CD4-positive, alpha-beta T cell (primary cell): ENCODE measurements around the gene GABPB2. TPM values are rescaled to one million over a fixed set of nuclear protein-coding genes. Genes with fewer than 3 reads are reported as not detected.
A peak's percentile ranks its signal among the peaks of the same experiment; 100 is the strongest.

Experiments
- ATAC-seq: fragments of 200-7000 bp; cut with Tn5 transposase; one replicate; pipeline ENCODE4 v1.10.0; 2022; ENCODE audit warnings: mild to moderate bottlenecking; ENCODE audit not compliant: poor library complexity
- CTCF ChIA-PET: fragments of 350-600 bp; sonication (Branson Sonifier 250); formaldehyde crosslinking; loops from one replicate; lab custom pipeline; 2021; ENCODE audit warnings: antibody characterized with exemption, inconsistent platforms; lab: Charles Lee
- POLR2A ChIA-PET: fragments of 350-600 bp; sonication (Branson Sonifier 250); formaldehyde crosslinking; loops from one replicate; lab custom pipeline; 2021; ENCODE audit warnings: antibody characterized with exemption, inconsistent platforms; lab: Charles Lee
- DNase-seq, 14 experiments: peaks; one replicate each; pipeline ENCODE4 v3.0.0-alpha.2; 2013 to 2020; ENCODE audit warnings: mixed read lengths in 2 of 14
- H3K27ac ChIP-seq, 2 donors: one replicate each; pipeline versions ENCODE4 v1.5.1 to v1.7.0; 2013; ENCODE audit warnings: low read length in 2 of 2, low read depth in 1 of 2, mild to moderate bottlenecking in 1 of 2
- H3K27me3 ChIP-seq, 2 experiments: 1 replicate in 1 of 2; 2 replicates in 1 of 2; pipeline versions ENCODE4 v1.6.1 to v1.7.0; 2013; ENCODE audit warnings: low read length in 2 of 2, control low read depth in 1 of 2, mild to moderate bottlenecking in 1 of 2, moderate library complexity in 1 of 2; ENCODE audit not compliant: insufficient read depth in 2 of 2, control insufficient read depth in 1 of 2
- H3K36me3 ChIP-seq: one replicate; pipeline ENCODE4 v1.6.1; 2013; ENCODE audit warnings: low read length, control low read depth; ENCODE audit not compliant: insufficient read depth
- H3K4me1 ChIP-seq: one replicate; pipeline ENCODE4 v1.6.1; 2013; ENCODE audit warnings: low read length, control low read depth; ENCODE audit not compliant: insufficient read depth
- H3K4me3 ChIP-seq: one replicate; pipeline ENCODE4 v1.5.1; 2013; ENCODE audit warnings: mild to moderate bottlenecking, low read length, moderate library complexity
- H3K9me3 ChIP-seq, 2 experiments: 1 replicate in 1 of 2; 2 replicates in 1 of 2; pipeline versions ENCODE4 v1.6.1 to v1.7.0; 2013; ENCODE audit warnings: low read length in 2 of 2, mild to moderate bottlenecking in 2 of 2, control low read depth in 1 of 2, moderate library complexity in 1 of 2; ENCODE audit not compliant: control insufficient read depth in 1 of 2, insufficient read depth in 1 of 2
- H3K27ac Mint-ChIP-seq: one replicate; pipeline ENCODE4 v1.8.0; 2020; ENCODE audit warnings: mixed read lengths
- H3K27me3 Mint-ChIP-seq: one replicate; pipeline ENCODE4 v1.8.0; 2021; ENCODE audit warnings: mixed read lengths
- H3K36me3 Mint-ChIP-seq: one replicate; pipeline ENCODE4 v1.8.0; 2021; ENCODE audit warnings: low read depth, mixed read lengths
- H3K4me1 Mint-ChIP-seq: one replicate; pipeline ENCODE4 v1.8.0; 2021; ENCODE audit warnings: low read depth, mixed read lengths
- H3K4me3 Mint-ChIP-seq: one replicate; pipeline ENCODE4 v1.8.0; 2020; ENCODE audit warnings: mild to moderate bottlenecking, mixed read lengths
- H3K9me3 Mint-ChIP-seq: one replicate; pipeline ENCODE4 v1.8.0; 2020; ENCODE audit warnings: mixed read lengths
- intact Hi-C, 2 experiments: fragments of 100-400 bp; cut with DNase I in 1 of 2; cut with micrococcal nuclease in 1 of 2; formaldehyde crosslinking; loops; one replicate each; pipeline versions ENCODE4 v1.15.1 to v1.9.0; 2023 to 2025; cut with DNase I, micrococcal nuclease
- total RNA-seq, 174 experiments: library from RNA in 2 of 174; stranded (reverse) in 2 of 174; gene quantifications; one replicate each; pipeline ENCODE4 v1.2.3 and lab custom pipeline; 2021 to 2026
- TF ChIP-seq, protein P1 (sequence below): fragments of 200-600 bp; IDR thresholded peaks from one replicate; pipeline ENCODE4 v1.8.0; 2022; ENCODE audit warnings: antibody characterized with exemption, mild to moderate bottlenecking

GABPB2 gene
- total RNA-seq, 2 experiments from 2014 or later = 23.7 to 25.5 TPM

DNA sequence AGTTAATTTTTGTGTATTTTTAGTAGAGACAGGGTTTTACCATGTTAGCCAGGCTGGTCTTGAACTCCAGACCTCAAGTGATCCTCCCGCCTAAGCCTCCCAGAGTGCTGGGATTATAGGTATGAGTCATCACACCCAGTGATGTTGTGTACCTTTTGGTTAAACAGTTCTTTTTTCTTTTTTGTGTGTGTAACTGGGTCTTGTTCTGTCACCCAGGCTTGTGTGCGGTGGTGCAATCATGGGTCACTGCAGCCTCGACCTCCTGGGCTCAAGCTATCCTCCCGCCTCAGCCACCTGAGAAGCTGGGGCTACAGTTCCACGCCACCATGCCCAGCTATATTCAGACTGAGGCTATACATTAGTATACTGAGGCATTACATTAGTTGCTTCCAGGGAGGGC is 37.8 kb downstream of the GABPB2 start:
- intact Hi-C loops = no loop called here
- H3K4me1 Mint-ChIP-seq = no peaks in the 10 kb centered on the region
- TF ChIP-seq, protein P1, sequence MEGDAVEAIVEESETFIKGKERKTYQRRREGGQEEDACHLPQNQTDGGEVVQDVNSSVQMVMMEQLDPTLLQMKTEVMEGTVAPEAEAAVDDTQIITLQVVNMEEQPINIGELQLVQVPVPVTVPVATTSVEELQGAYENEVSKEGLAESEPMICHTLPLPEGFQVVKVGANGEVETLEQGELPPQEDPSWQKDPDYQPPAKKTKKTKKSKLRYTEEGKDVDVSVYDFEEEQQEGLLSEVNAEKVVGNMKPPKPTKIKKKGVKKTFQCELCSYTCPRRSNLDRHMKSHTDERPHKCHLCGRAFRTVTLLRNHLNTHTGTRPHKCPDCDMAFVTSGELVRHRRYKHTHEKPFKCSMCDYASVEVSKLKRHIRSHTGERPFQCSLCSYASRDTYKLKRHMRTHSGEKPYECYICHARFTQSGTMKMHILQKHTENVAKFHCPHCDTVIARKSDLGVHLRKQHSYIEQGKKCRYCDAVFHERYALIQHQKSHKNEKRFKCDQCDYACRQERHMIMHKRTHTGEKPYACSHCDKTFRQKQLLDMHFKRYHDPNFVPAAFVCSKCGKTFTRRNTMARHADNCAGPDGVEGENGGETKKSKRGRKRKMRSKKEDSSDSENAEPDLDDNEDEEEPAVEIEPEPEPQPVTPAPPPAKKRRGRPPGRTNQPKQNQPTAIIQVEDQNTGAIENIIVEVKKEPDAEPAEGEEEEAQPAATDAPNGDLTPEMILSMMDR = no peak
- no peak overlapping the region for H3K4me3 Mint-ChIP-seq
- Histone ChIP-seq H3K9me3 (no peaks in the 10 kb centered on the region), H3K4me3 (no peak overlapping the region), H3K27me3 (no peaks in the 10 kb centered on the region), H3K27ac (no peak overlapping the region), H3K36me3 (peaks cover 33% of the 10 kb centered on the region), H3K4me1 (no peaks in the 10 kb centered on the region)
- DNase-seq = no peak
- no peaks in the 10 kb centered on the region for H3K27me3 Mint-ChIP-seq
- H3K36me3 Mint-ChIP-seq = peaks cover 51% of the 10 kb centered on the region
- H3K27ac Mint-ChIP-seq = no peak overlapping the region
- ChIA-PET CTCF (interaction anchor here (0.6 to 0.9 kb wide), 2 partner anchors 31 to 143 kb away, joined by 3 read pairs; no protein-coding TSS in a partner anchor), POLR2A (no interaction called here)
- no peaks in the 10 kb centered on the region for H3K9me3 Mint-ChIP-seq
- ATAC-seq = no peak

- Histone ChIP-seq H3K4me3 (no peak overlapping the region), H3K27ac (no peak overlapping the region), H3K4me1 (no peaks in the 10 kb centered on the region), H3K27me3 (no peaks in the 10 kb centered on the region), H3K9me3 (no peaks in the 10 kb centered on the region), H3K36me3 (peaks cover 35% of the 10 kb centered on the region)
- TF ChIP-seq, protein P1 = no peak
- H3K4me3 Mint-ChIP-seq = no peak overlapping the region
- H3K4me1 Mint-ChIP-seq = no peaks in the 10 kb centered on the region
- no peak for DNase-seq
- ChIA-PET CTCF (no interaction called here), POLR2A (interaction anchor here (0.7 kb wide), 1 partner anchor 46 kb away, joined by 3 read pairs; no protein-coding TSS in a partner anchor)
- no peaks in the 10 kb centered on the region for H3K27me3 Mint-ChIP-seq
- no peak overlapping the region for H3K27ac Mint-ChIP-seq
- intact Hi-C loops = no loop called here
- peaks cover 44% of the 10 kb centered on the region for H3K36me3 Mint-ChIP-seq
- no peak for ATAC-seq
- no peaks in the 10 kb centered on the region for H3K9me3 Mint-ChIP-seq
Measured at GRCh38 chr1:151113877-151114276, 43.3 kb downstream of the GABPB2 start.

DNA sequence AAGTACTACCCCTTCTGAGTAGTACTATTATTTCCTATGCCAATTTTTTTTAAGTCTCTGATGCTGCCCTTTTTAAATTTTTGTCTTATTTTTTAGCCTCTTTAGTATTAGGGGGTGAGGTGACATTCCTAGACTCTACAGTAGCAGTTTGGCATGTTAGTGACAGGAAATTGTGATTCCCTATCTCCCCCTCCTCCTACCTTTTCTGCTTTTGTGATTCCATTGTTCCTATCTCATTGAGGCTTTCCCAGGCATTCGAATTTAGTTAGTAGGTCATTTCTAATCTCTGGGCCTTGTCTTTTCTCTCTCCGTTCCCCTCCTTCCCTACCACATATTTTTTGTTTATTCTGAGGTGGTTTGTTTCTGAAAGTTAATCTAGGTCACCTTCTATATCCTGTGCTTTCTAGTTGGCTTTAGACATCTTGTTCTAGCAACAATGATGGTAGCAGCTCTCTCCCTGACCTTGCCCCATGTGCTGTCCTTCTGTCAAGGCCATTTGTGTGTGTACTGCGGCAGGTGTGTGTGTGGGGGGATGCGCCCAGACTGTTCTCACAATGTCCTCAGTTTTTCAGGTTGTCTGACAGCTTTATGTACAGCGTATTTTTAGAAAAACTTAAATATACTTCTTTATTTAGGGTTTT is 54.3 kb downstream of the GABPB2 start:
- intact Hi-C loops = no loop called here
- peaks cover 41% of the 10 kb centered on the region for H3K36me3 Mint-ChIP-seq
- H3K9me3 Mint-ChIP-seq = no peaks in the 10 kb centered on the region

More for the DNA sequence above, 54.3 kb downstream of the GABPB2 start:
- H3K4me1 Mint-ChIP-seq = peaks cover 8% of the 10 kb centered on the region
- peak in 1 of 14 experiments; percentile 18 for DNase-seq
- no peak overlapping the region for H3K27ac ChIP-seq
- no peaks in the 10 kb centered on the region for H3K9me3 ChIP-seq
- POLR2A ChIA-PET = no interaction called here
- CTCF ChIA-PET = no interaction called here
- H3K4me3 ChIP-seq = no peak overlapping the region
- H3K36me3 ChIP-seq = peaks cover 19% of the 10 kb centered on the region
- H3K27ac Mint-ChIP-seq = peak overlapping the region; percentile 38
- H3K27me3 ChIP-seq = peaks cover 0 to 2% of the 10 kb centered on the region in 2 experiments
- no peak overlapping the region for H3K4me3 Mint-ChIP-seq
- TF ChIP-seq, protein P1 = no peak
- ATAC-seq = no peak
- no peaks in the 10 kb centered on the region for H3K27me3 Mint-ChIP-seq
- H3K4me1 ChIP-seq = peaks cover 4% of the 10 kb centered on the region
